Breast epithelium (tissue), 3 donors: ENCODE measurements around the gene EFTUD2.

Source experiments
- POLR2A ChIP-seq: fragments of 450-650 bp; IDR thresholded peaks from one replicate; pipeline ENCODE4 v1.6.1; 2016; ENCODE audit warnings: antibody characterized with exemption, mild to moderate bottlenecking, moderate library complexity
- TF ChIP-seq, protein P1 (sequence below), 3 donors: fragments of 450-650 bp; IDR thresholded peaks; one replicate each; pipeline ENCODE4 v1.5.1; 2016 to 2017; ENCODE audit warnings: antibody characterized with exemption in 3 of 3, mild to moderate bottlenecking in 3 of 3, moderate library complexity in 3 of 3

DNA sequence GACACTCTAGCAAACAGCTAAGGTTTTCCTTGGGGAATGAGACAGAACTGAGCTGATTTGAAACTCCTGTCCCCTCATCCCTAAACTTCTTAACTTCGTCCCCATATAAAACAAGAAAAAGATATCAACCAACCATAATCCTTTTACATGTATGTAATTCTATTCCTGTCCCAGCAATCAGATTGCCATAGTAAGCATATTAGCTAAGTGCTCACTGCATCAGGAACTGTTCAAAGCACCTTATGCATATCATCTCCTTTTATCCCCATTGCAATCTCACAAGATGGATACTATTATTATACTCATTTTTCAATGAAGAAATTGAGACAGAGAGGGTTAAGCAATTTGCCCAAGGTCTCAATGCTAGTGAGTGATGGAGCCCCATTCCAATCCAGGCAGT lies 41.5 kb upstream of the EFTUD2 start:
- TF ChIP-seq, protein P1, sequence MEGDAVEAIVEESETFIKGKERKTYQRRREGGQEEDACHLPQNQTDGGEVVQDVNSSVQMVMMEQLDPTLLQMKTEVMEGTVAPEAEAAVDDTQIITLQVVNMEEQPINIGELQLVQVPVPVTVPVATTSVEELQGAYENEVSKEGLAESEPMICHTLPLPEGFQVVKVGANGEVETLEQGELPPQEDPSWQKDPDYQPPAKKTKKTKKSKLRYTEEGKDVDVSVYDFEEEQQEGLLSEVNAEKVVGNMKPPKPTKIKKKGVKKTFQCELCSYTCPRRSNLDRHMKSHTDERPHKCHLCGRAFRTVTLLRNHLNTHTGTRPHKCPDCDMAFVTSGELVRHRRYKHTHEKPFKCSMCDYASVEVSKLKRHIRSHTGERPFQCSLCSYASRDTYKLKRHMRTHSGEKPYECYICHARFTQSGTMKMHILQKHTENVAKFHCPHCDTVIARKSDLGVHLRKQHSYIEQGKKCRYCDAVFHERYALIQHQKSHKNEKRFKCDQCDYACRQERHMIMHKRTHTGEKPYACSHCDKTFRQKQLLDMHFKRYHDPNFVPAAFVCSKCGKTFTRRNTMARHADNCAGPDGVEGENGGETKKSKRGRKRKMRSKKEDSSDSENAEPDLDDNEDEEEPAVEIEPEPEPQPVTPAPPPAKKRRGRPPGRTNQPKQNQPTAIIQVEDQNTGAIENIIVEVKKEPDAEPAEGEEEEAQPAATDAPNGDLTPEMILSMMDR (IDR thresholded peaks at IDR 0.05) = no peak
- no peak for TF ChIP-seq POLR2A
